Measurements from ENCODE around the gene PPT2.

PPT2 gene

GRCh38 chr6:32151863-32152768, 1.8 kb upstream of the PPT2 start, which contains the start of gene PRRT1:
PRRT1 (minus strand) TSS chr6:32151939; CDS start chr6:32151827, 112 bp downstream.
- DNase-seq (ENCODE audit: low read depth in 2 of 2), result no peak

GRCh38 chr6:32152769-32153563, 975 bp upstream of the PPT2 start:
- DNase-seq (ENCODE audit: low read depth in 2 of 2), result no peak

DNA sequence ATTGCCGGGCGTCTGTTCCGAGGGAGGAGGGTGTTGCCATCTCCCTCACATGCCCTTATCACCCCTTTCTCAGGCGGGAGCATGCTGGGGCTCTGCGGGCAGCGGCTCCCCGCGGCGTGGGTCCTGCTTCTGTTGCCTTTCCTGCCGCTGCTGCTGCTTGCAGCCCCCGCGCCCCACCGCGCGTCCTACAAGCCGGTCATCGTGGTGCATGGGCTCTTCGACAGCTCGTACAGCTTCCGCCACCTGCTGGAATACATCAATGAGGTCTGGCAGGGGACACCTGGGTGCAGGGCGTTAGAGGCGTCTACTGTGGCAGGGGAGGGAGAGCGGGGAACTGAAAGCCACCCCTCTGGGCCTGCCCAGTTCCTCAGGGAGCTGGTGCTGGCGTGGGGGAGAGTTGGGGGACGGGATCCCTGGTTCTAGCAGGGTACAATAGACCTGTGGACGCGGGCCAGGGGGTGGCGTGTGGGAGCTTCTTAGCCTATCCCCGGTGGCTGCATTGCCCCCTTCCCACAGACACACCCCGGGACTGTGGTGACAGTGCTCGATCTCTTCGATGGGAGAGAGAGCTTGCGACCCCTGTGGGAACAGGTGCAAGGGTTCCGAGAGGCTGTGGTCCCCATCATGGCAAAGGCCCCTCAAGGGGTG, 697 bp downstream of the PPT2 start:
- DNase-seq (ENCODE audit: low read depth in 2 of 2), result peak; percentile 41 to 49

DNA sequence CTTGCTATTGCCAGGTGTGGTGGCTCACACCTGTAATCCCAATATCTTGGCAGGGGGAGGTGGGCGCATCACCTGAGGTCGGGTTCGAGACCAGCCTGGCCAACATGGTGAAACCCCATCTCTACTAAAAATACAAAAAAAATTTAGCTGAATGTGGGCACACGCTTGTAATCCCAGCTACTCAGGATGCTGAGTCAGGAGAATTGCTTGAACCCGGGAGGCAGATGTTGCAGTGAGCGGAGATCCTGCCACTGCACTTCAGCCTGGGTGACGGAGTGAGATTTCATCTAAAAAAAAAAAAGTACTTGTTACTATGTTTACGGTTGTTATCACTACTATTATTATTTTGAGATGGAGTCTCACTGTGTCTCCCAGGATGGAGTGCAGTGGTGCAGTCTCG, 3.0 kb downstream of the PPT2 start:
- DNase-seq (ENCODE audit: low read depth in 2 of 2), result no peak

GRCh38 chr6:32158052-32158451, 4.1 kb downstream of the PPT2 start:
- DNase-seq (ENCODE audit: low read depth in 2 of 2), result no peak

DNA sequence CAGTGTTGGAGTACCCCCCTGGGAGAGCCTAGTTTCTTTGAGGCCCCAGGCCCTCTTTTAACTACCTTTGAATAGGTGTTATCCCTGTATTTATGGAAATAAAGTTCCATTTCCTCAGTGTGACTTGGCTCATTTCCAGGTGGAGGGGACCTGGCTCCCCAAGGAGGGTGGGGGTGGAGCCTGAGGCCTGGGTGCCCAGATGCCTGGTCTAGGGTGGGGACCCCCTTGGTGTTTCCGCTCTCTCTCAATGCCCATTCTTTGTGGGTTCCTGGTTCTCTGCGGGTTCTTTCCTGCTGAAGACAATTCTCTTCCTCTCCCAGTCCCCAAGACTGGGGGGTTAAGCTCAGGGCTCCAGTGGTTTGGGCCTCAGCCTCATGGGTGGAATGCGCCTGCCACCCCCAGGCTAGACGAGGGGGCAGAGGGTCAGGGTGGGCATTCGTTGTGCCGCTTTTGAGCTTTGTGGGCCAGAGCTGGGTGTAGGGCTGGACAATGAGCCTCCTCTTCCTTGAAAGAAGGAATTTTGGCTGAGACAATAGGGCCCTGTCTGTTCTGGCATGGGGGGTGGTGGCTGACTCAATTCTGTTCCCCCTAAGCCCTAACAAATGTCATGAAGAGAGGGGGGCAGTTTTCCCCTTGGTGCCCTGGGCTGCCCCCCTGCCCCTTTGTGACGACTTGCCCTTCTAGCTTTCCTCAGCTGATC, 9.8 kb downstream of the PPT2 start:
- DNase-seq (ENCODE audit: low read depth in 2 of 2), result no peak

GRCh38 chr6:32164295-32164694, 10.4 kb downstream of the PPT2 start, which contains the start of gene EGFL8:
EGFL8 (plus strand) TSS chr6:32164595; CDS start chr6:32166166, 1,571 bp downstream.
- DNase-seq (ENCODE audit: low read depth in 2 of 2), result no peak

- DNase-seq (ENCODE audit: low read depth in 2 of 2), result no peak
Measured at GRCh38 chr6:32166411-32167061, 12.6 kb downstream of the PPT2 start.

GRCh38 chr6:32167154-32167760, 13.3 kb downstream of the PPT2 start:
- no peak for DNase-seq (ENCODE audit: low read depth in 2 of 2)

DNA sequence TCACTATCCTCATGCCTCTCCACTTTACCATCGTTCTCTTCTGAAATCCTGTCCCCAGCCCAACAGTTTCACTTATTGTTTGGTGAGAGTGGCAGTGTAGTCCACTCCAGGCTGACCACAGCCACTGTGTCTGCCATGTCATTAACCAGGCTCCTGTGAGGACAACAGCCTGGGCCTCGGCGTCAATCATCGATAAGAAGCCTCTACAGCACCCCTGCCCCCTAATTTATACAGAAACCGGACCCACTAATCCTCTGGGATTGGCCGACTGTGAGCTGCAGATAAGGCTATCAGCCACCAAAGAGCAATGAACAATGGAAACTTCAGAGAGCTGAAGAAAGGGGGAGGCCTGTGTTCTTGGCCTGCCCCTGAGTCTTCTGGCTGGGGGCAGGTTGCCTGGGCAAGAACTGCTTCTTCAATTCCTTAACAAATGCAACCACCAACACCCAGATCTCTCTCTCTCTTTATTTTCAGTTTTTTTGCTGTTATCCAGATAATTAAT, 13.9 kb downstream of the PPT2 start:
- DNase-seq (ENCODE audit: low read depth in 2 of 2), result no peak

DNA sequence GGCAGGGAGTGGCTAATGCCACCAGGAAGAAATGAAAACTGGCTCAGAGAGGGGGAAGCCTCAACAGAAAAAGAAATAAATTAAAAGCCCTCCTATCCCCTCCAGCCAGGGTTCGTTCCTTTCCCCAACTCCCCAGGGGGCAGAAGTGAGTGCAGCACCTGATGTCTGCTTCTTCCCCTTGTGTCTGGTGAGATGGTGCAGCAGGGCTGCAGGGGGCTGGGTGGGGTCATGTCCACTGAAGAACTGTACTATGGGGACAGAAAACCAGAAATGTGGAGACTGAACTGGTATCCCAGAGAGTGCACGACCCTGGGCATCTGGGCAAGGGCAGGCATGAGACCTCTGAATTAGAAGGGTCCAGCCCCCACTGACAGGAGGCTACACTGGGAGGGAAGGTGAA, 14.4 kb downstream of the PPT2 start:
- no peak for DNase-seq (ENCODE audit: low read depth in 2 of 2)

DNA sequence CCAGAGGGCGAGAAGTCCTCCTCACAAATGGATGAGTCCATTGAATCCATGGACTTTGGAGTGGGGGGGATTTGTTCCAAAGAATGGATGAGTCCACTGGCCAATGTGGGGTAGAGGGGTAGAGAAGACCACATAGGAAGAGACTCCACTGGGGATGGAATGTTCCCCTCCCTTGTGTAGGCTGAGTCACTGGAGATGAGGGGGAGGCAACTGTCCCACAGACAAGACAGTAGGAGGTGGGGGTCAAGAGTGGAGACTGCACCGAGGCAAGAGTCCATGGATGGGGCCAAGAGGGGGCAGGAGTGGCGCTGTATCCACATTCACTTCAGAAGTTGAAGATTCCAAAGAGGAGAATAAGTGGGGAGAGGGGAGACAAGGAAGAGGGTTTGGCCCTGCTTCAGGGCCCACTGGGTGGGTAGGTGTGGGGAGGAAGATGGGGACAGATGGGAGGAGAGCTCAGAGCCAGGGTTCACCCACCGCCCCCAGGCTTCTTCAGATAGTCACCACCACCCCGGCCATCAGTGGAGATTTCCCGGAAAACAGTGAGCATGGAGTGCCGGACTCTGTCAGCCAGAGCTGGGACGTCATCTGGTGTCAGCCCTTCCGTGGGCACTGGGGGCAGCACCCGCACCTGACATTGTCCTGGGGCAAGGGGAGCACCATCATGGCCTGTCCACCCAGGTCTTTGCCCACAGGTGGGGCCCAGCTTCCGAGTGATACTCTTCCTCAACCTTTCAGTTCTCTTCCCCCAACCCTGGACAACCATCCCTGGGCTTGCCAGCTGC, 15.1 kb downstream of the PPT2 start:
- DNase-seq (ENCODE audit: low read depth in 2 of 2), result no peak

- no peak for DNase-seq (ENCODE audit: low read depth in 2 of 2)
Measured at GRCh38 chr6:32170294-32170693, 16.4 kb downstream of the PPT2 start.

DNA sequence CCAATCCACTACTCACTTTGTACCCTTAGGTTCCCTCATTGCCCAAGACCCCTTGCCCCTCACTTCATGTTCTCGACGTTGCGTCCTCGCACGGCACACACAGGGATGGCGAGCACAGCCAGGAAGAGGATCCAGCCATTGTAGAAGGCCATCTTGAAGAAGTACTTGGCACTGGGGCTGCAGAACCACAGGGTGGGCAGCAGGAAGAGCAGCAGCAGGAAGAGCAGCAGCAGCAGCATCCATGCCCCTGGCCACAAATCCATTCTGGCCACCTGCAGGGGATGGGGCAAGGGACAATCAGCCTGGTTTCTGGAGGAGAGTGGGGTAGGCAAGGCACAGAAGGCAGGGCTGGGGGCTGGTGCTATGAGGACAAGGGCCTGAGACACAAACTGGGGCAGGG, 17.3 kb downstream of the PPT2 start:
- DNase-seq (ENCODE audit: low read depth in 2 of 2), result no peak

DNA sequence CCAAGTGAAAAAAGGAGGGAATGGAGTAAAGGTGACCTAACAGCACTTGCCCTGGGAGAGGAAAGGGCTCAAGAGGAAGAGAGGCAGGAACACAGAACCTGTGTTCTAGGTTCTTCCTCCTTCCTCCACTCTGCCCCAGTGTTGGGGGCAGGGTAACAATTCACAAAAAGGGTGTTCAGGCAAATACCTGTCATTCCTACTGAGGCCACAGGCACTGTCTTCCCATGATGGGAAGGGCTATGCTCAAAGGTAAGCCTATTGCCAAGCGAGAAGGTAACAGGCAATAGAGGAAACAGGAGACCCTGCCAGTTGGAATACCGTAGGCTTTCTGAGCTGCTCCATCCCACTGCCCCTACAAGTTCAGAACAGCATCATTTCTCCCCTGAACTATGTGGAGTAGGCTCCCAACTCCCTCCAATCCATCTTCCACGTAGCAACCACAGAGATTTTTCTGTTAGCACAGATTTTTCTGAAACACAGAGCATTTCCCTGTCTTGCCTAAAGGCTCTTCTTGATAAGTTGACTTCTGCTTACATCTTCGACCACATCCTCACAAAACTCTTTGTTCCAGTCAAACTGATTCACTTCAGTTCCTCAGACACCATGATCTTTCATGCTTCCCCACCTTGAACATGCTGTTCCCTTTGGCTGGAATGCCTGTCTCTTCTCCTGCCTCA, 19.2 kb downstream of the PPT2 start:
- DNase-seq (ENCODE audit: low read depth in 2 of 2), result no peak

GRCh38 chr6:32174416-32174815, 20.5 kb downstream of the PPT2 start:
- DNase-seq (ENCODE audit: low read depth in 2 of 2), result no peak

GRCh38 chr6:32175322-32175710, 21.4 kb downstream of the PPT2 start:
- no peak for DNase-seq (ENCODE audit: low read depth in 2 of 2)

GRCh38 chr6:32175711-32176475, 22.0 kb downstream of the PPT2 start, which contains the start of gene AGPAT1:
AGPAT1 (minus strand) TSS chr6:32176084; CDS start chr6:32171496, 4,588 bp downstream.
- DNase-seq (ENCODE audit: low read depth in 2 of 2), result peak; percentile 93 to 97
